ENCODE results near the gene TIMM17A. TPM values are rescaled to one million over a fixed set of nuclear protein-coding genes. Genes with fewer than 3 reads are reported as not detected.
"Not testable (repeated sequence)": the region's sequence is repeated elsewhere in the genome, so short reads cannot be mapped to it uniquely, and the experiment has no call there.

The TIMM17A gene
- total RNA-seq, 1 donor from 2014 or later, result 122 TPM

GRCh38 chr1:201930137-201930536, 25.2 kb upstream of the TIMM17A start:
- no peaks in the 10 kb centered on the region for H3K9me3 Mint-ChIP-seq
- H3K4me1 Mint-ChIP-seq, result no peaks in the 10 kb centered on the region
- no peaks in the 10 kb centered on the region for H3K36me3 Mint-ChIP-seq (ENCODE audit: low read depth)
- no peak overlapping the region for H3K27ac Mint-ChIP-seq
- no peak overlapping the region for H3K4me3 Mint-ChIP-seq
- intact Hi-C loops (cut with micrococcal nuclease), result no loop called here
- DNase-seq, result no peak
- peaks cover 16% of the 10 kb centered on the region for H3K27me3 Mint-ChIP-seq

- intact Hi-C loops (cut with micrococcal nuclease), result no loop called here
- DNase-seq, result no peak
- H3K4me3 Mint-ChIP-seq, result no peak overlapping the region
- H3K4me1 Mint-ChIP-seq, result no peaks in the 10 kb centered on the region
- H3K36me3 Mint-ChIP-seq (ENCODE audit: low read depth), result no peaks in the 10 kb centered on the region
- H3K27ac Mint-ChIP-seq, result no peak overlapping the region
- H3K9me3 Mint-ChIP-seq, result no peaks in the 10 kb centered on the region
- peaks cover 16% of the 10 kb centered on the region for H3K27me3 Mint-ChIP-seq
These were observed 24.5 kb upstream of the TIMM17A start for GRCh38 chr1:201930803-201931202.

GRCh38 chr1:201933840-201934430, 21.4 kb upstream of the TIMM17A start:
- Mint-ChIP-seq H3K27me3 (peaks cover 20% of the 10 kb centered on the region), H3K36me3 (ENCODE audit: low read depth) (no peaks in the 10 kb centered on the region)
- intact Hi-C loops (cut with micrococcal nuclease), result no loop called here

GRCh38 chr1:201937624-201938213, 17.6 kb upstream of the TIMM17A start:
- no peak for DNase-seq
- no peaks in the 10 kb centered on the region for H3K4me1 Mint-ChIP-seq
- no peaks in the 10 kb centered on the region for H3K9me3 Mint-ChIP-seq
- H3K27ac Mint-ChIP-seq, result no peak overlapping the region
- H3K4me3 Mint-ChIP-seq, result no peak overlapping the region
- H3K36me3 Mint-ChIP-seq (ENCODE audit: low read depth), result no peaks in the 10 kb centered on the region
- intact Hi-C loops (cut with micrococcal nuclease), result no loop called here
- H3K27me3 Mint-ChIP-seq, result peaks cover 21% of the 10 kb centered on the region

More at GRCh38 chr1:201933840-201934430, 21.4 kb upstream of the TIMM17A start:
- Mint-ChIP-seq H3K27ac (no peak overlapping the region), H3K4me1 (no peaks in the 10 kb centered on the region), H3K9me3 (no peaks in the 10 kb centered on the region), H3K4me3 (no peak overlapping the region)
- no peak for DNase-seq

GRCh38 chr1:201938440-201939035, 16.8 kb upstream of the TIMM17A start:
- intact Hi-C loops (cut with micrococcal nuclease), result no loop called here
- Mint-ChIP-seq H3K27ac (no peak overlapping the region), H3K36me3 (ENCODE audit: low read depth) (no peaks in the 10 kb centered on the region), H3K4me3 (no peak overlapping the region), H3K27me3 (peaks cover 25% of the 10 kb centered on the region), H3K4me1 (no peaks in the 10 kb centered on the region), H3K9me3 (no peaks in the 10 kb centered on the region)
- no peak for DNase-seq

- Mint-ChIP-seq H3K36me3 (ENCODE audit: low read depth) (no peaks in the 10 kb centered on the region), H3K27me3 (peaks cover 28% of the 10 kb centered on the region)
These were observed 16.2 kb upstream of the TIMM17A start for GRCh38 chr1:201939148-201939547.

GRCh38 chr1:201939574-201939973, 15.7 kb upstream of the TIMM17A start:
- Mint-ChIP-seq H3K36me3 (ENCODE audit: low read depth) (no peaks in the 10 kb centered on the region), H3K9me3 (no peaks in the 10 kb centered on the region), H3K27me3 (peaks cover 28% of the 10 kb centered on the region), H3K4me1 (no peaks in the 10 kb centered on the region), H3K4me3 (no peak overlapping the region), H3K27ac (no peak overlapping the region)
- DNase-seq, result no peak
- intact Hi-C loops (cut with micrococcal nuclease), result no loop called here

More at GRCh38 chr1:201939148-201939547, 16.2 kb upstream of the TIMM17A start:
- no peak overlapping the region for H3K4me3 Mint-ChIP-seq
- intact Hi-C loops (cut with micrococcal nuclease), result no loop called here
- H3K4me1 Mint-ChIP-seq, result no peaks in the 10 kb centered on the region
- no peak overlapping the region for H3K27ac Mint-ChIP-seq
- no peaks in the 10 kb centered on the region for H3K9me3 Mint-ChIP-seq
- DNase-seq, result no peak

GRCh38 chr1:201940316-201940715, 15.0 kb upstream of the TIMM17A start:
- H3K27ac Mint-ChIP-seq; H3K36me3 Mint-ChIP-seq (ENCODE audit: low read depth); intact Hi-C loops (cut with micrococcal nuclease); DNase-seq; H3K9me3 Mint-ChIP-seq; H3K4me1 Mint-ChIP-seq; H3K4me3 Mint-ChIP-seq: not testable (repeated sequence)
- H3K27me3 Mint-ChIP-seq, result peaks cover 29% of the 10 kb centered on the region

GRCh38 chr1:201941420-201942128, 13.7 kb upstream of the TIMM17A start:
- Mint-ChIP-seq H3K36me3 (ENCODE audit: low read depth) (no peaks in the 10 kb centered on the region), H3K9me3 (no peaks in the 10 kb centered on the region), H3K4me3 (no peak overlapping the region), H3K27me3 (peaks cover 38% of the 10 kb centered on the region), H3K27ac (no peak overlapping the region), H3K4me1 (peaks cover 7% of the 10 kb centered on the region)
- intact Hi-C loops (cut with micrococcal nuclease), result no loop called here
- DNase-seq, result no peak

GRCh38 chr1:201942129-201942495, 13.2 kb upstream of the TIMM17A start:
- Mint-ChIP-seq H3K4me1 (peaks cover 9% of the 10 kb centered on the region), H3K27me3 (peaks cover 44% of the 10 kb centered on the region), H3K9me3 (no peaks in the 10 kb centered on the region), H3K36me3 (ENCODE audit: low read depth) (no peaks in the 10 kb centered on the region), H3K27ac (no peak overlapping the region), H3K4me3 (no peak overlapping the region)
- intact Hi-C loops (cut with micrococcal nuclease), result no loop called here
- DNase-seq, result no peak

GRCh38 chr1:201944002-201944401, 11.3 kb upstream of the TIMM17A start:
- peaks cover 9% of the 10 kb centered on the region for H3K4me1 Mint-ChIP-seq
- no peaks in the 10 kb centered on the region for H3K36me3 Mint-ChIP-seq (ENCODE audit: low read depth)
- no peaks in the 10 kb centered on the region for H3K9me3 Mint-ChIP-seq
- intact Hi-C loops (cut with micrococcal nuclease), result no loop called here
- no peak overlapping the region for H3K4me3 Mint-ChIP-seq
- peaks cover 56% of the 10 kb centered on the region for H3K27me3 Mint-ChIP-seq
- H3K27ac Mint-ChIP-seq, result no peak overlapping the region
- no peak for DNase-seq

GRCh38 chr1:201944639-201945038, 10.7 kb upstream of the TIMM17A start:
- no peaks in the 10 kb centered on the region for H3K9me3 Mint-ChIP-seq
- H3K4me1 Mint-ChIP-seq, result peaks cover 9% of the 10 kb centered on the region
- H3K4me3 Mint-ChIP-seq, result no peak overlapping the region
- H3K27ac Mint-ChIP-seq, result no peak overlapping the region
- no peaks in the 10 kb centered on the region for H3K36me3 Mint-ChIP-seq (ENCODE audit: low read depth)
- peaks cover 58% of the 10 kb centered on the region for H3K27me3 Mint-ChIP-seq
- DNase-seq, result no peak
- intact Hi-C loops (cut with micrococcal nuclease), result no loop called here

- Mint-ChIP-seq H3K27me3 (peaks cover 58% of the 10 kb centered on the region), H3K9me3 (no peaks in the 10 kb centered on the region), H3K4me3 (no peak overlapping the region), H3K36me3 (ENCODE audit: low read depth) (no peaks in the 10 kb centered on the region), H3K27ac (no peak overlapping the region), H3K4me1 (peaks cover 9% of the 10 kb centered on the region)
- DNase-seq, result no peak
- intact Hi-C loops (cut with micrococcal nuclease), result no loop called here
These were observed 10.1 kb upstream of the TIMM17A start for GRCh38 chr1:201945157-201945556.

- peaks cover 9% of the 10 kb centered on the region for H3K4me1 Mint-ChIP-seq
- peaks cover 58% of the 10 kb centered on the region for H3K27me3 Mint-ChIP-seq
- intact Hi-C loops (cut with micrococcal nuclease), result no loop called here
- H3K36me3 Mint-ChIP-seq (ENCODE audit: low read depth), result no peaks in the 10 kb centered on the region
- H3K27ac Mint-ChIP-seq, result no peak overlapping the region
- H3K9me3 Mint-ChIP-seq, result no peaks in the 10 kb centered on the region
- no peak for DNase-seq
- H3K4me3 Mint-ChIP-seq, result no peak overlapping the region
These were observed 9.5 kb upstream of the TIMM17A start for GRCh38 chr1:201945863-201946223.
